Fibroblast of skin of back (primary cell): Measurements from ENCODE around the gene USH2A.

Source experiments
- DNase-seq: peaks from one replicate; pipeline ENCODE4 v3.0.0-alpha.2; 2013

USH2A gene

DNA sequence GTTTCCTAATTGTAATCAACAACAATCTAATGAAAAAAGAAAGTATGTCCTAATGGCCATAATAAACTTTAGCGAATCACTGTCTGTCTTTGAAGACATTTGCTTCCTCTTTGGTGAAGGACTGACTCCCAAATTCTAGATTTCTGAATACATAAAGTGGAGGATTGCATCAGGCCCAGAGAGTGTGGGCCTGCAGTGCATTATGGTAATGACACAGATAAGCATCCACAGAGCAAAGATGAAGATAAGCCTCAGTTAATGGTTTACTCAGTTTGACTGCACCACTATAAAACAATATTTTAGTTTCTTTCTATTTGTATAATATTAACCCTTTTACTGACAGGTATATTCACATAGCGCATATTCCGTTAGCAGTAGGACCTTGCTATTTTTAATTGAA lies 490.7 kb downstream of the USH2A start:
- no peak for DNase-seq

DNA sequence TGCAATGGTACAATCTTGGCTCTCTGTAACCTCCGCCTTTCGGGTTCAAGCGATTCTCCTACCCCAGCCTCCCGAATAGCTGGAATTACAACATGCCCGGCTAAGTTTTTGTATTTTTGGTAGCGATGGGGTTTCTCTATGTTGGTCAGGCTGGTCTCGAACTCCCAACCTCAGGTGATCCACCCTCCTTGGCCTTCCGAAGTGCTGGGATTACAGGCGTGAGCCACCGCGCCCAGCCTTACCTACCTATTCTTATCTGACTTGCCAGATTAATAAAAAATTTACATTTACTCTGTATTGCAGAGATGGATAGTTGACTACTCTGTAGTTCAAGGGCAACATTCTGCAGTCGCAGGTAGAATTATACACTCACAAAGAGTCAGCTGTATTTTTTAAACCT lies 496.6 kb downstream of the USH2A start:
- no peak for DNase-seq

DNA sequence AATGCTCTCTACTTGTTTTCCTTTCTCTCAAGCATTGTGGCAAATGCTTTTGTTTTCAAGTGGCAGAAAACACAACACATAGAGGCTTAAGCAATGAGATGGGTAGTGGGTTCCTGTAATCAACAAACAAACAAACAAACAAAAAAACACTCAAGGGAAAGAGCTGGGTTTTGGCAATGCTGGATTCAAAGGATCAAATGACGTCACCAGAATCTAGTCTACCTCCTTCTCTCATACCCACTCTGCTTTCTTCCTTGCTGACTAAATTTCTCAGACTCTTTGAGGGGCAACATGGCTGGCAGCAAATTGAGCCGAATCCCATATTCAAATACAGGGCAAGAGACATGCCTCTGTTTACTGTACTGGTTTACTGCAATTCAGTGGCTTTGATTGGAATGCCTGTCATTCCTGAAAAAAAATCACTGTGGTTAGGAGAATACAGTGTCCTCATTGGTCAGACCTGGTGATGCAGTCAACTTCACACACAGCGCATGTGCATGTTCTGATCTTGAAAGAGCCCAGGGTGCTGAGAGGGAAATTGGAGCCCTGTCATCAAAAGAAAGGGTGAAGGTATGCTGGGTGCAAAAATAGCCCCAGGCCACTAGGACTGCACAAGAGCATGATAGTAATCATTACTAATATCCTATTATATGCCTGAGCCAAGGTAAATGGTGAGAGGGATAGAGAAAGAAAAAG lies 500.0 kb downstream of the USH2A start:
- peak; percentile 25 for DNase-seq

DNA sequence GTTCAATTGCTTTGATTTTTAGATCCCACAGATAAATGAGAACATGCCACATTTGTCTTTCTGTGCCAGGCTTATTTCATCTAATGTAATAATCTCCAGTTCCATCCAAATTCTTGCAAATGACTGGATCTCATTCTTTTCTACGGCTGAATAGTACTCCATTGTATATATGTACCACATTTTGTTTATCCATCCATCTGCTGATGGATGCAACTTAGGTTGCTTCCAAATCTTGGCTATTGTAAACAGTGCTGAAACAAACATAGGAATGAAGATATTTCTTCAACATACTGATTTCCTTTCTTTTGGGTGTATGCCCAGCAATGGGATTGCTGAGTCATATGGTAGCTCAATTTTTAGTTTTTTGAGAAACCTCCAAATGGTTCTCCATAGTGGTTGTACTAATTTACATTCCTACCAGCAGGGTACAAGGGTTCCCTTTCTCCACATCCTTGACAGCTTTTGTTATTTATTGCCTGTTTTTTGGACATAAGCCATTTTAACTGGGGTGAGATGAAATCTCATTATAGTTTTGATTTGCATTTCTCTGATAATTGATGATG lies 511.8 kb downstream of the USH2A start:
- DNase-seq, result peak; percentile 33

DNA sequence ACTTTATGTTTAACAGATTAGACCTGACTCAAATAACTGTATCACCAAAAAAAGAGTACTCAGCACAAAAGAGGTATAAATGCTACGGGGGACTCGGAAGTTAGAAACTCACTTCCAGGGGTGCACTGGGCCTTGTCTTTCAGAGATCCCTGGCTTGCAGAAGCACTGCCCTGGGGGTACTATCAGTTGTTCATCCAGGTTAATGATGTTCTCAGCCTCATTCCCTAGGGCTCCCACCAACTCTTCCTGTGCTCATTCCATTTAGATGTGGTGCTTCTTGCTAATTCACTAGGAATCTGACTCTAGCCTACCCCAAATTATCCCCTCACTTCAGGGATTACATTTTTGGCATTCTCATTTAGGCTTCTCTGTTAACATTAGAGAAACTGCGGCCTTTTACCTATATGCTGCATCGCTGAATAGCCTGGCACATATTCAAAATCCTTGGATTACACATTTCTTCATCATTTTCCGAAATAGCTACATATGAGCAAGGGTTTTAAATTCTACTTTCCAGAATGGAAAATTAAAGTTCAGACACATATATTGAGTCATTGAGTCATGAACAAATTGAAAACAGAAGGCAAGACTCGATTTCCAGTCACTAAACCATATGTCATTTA lies 517.6 kb downstream of the USH2A start:
- DNase-seq, result peak; percentile 17

DNA sequence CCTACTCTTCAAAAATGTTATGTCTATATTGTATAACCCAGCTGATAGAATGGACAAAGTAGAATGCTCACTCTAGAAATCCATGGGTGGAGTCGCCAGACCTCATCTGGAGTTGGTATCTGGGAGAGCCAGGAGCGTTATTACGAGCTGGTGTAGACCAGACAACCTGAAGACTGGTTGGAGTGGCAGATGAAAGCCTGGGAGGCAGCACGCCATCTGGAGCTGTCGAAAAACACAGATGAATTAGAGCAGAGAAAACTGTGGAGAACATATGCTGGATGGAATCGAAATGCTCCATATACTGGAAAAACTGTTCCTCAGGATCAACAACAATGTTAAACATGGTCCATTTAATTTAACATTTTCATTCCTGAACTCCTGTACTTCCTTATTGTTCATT lies 522.6 kb downstream of the USH2A start:
- DNase-seq, result no peak

DNA sequence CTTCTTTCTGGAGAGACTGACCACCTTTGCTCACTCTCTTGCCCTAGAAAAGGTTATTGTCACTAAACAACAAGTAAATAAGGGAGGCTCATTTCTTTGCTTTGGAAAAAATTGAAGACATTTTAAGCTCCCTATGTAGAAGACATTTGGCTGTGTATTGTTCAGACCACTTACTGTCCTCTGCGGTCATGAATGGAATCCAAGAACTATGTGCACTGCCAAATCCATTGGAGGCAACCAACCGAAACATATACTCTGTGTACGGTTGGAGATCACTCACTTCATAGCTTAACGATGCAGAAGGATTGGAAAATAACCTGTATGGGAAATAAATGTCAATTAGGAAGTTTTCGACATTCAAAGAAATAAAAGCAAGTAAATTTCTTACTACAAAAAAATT lies 523.3 kb downstream of the USH2A start:
- no peak for DNase-seq

DNA sequence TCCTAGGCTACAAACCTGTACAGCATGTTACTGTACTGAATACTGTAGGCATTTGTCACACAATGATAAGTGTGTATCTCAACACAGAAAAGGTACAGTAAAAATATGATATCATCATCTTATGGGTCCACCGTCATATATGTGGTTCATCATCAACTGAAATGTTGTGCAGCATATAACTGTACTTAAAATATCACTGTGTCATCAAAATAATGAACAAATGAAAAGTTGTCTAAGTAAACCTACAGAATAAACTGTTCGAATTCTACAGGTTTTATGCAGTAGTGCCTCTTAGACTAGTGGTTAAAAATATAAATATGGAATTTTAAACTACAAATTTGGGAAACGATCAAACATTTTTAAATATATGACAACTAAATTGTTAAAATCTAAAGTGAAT lies 527.4 kb downstream of the USH2A start:
- no peak for DNase-seq

DNA sequence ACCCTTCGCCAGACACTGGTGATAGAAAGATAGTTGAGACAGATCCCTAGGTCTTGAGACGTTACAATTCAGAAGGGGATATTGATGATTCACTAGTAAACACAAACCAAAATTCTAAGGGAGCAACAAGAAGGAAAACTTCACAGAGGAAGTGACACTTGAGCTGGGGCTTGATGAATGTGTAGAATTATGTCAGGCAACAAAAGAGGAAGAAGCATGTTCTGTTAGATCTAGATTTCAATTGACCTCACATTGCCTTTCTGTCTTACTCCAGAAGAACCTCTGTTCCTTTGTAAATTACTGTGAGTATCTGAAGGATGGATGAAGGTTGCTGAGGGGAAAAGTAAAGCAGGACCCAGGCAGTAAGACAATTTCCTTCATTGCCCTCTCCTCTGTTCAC lies 528.0 kb downstream of the USH2A start:
- no peak for DNase-seq

DNA sequence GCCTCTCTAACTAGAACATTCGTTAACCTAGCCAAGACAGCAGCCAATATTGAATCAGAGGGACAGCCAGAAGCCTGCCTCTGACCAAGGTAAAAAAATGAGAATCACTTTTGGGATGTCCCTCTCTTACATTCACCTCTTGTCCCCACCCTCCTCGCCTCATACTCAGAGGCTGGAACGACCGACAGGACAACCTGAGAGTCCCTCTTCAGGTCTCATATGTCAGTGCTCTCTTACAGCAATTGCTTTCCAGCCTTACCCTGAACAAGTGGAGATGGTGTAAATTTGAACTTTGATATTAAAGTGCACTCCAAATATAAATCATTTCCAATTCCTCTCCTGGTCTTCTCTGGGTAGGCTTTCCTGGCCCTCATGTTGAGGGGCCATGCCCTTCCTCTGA lies 528.6 kb downstream of the USH2A start:
- no peak for DNase-seq

DNA sequence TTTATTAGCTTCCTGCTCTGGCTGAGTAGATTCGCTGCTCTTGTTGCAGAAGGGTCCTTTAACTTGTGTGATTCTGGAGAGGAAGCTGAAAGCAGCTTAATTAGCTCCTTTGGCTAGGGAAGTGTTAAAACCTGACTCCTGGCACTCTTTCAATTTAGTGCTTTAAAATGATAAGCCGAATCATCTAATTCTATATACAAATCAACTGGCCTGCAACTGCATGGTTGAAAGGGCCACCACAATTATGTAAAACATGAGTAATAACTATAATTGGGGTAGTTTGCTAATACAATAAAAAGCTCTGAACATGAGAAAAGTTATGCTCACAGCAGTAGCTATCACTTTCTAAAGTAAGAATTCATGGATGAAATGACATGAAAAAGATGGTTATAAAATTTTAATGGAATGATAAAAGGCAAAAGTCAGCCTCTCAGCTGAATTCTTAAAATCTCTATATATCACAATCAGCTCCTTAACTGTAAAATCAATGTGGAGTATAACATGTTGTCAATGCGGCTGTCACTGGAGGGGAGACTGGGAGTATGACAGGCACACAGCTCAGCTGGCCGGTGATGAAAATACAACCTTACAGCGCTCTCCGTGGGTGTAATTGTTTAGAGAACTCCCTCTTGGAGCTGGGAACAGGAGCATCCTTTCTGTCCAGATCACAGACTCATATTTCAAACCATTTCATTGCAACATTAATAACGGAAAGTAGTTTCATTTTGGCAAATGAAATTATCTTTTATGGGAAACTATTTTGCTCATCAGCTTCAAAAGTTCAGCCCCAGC lies 531.8 kb downstream of the USH2A start:
- no peak for DNase-seq

DNA sequence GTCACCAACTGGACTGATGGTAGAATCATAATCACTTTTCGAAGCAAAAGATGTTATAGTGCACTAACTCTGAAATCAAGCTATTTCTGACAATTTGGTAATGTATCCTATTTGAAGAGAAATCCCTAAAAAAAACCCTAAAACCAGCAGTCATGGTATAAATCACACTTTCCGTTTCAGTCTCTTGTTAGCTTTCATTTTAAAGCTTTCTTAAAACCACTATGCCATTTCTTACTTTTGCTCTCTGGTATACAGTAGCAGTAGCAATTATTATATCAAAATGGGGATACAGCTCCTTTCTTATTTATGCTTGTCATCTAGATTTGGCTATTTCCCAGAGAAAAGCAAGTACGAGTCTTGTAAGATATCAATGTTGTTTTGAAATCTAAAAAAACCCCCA lies 532.8 kb downstream of the USH2A start:
- DNase-seq, result no peak

DNA sequence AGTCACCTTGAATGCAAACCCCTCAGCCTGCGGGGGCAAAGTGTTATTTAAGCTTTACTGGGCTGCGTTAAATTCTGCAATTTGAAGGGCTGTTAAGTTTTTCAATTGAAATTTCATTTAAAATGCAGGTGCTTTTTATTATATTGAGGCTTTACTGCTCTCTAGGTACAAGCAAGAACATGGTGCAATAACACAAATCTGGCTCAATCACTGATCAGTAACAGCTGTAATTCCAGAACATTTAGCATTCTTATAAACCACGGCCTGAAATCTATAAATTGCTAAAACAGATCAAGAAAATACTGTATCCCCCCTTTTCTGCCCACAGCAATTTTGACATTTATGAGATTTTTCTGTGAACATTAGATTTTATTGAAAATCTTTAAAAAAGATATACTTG lies 533.4 kb downstream of the USH2A start:
- no peak for DNase-seq

DNA sequence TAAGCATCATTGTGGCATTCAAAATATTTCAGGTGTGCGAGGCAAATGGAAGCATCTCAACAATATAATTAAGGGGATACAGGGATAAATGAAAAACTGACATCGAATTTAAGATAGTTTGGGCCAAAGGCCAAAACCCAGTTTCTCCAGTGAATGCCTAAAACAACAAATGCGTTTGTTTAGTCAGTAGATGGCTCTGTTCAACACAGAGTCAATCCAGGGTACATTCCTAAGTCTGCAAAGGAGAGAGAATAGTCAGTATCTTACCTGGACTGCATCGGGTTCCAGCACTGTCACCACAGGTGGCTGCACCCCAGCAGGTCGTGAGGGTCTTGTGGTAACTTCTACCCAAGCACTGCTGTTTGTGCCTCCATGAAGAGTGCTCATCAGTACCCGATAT lies 535.1 kb downstream of the USH2A start:
- no peak for DNase-seq

DNA sequence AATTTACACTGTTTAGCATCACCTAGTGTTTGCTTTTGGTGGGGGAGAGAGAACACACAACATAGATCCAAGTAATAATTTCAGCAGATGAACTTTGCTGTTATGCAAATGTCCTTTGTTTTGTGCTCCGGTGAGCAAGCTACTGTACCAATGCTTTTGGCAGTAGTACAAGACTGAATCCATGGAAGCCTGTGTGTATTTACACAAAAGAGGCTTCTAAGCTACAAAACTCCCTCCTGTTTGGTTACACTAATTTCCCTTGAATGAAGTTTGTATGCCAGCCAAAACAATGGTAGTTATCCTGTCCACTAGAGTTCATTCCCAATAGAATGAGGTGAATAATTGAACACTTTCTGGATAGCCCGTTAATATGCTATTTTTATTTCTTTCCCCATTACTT lies 535.6 kb downstream of the USH2A start:
- DNase-seq, result no peak

DNA sequence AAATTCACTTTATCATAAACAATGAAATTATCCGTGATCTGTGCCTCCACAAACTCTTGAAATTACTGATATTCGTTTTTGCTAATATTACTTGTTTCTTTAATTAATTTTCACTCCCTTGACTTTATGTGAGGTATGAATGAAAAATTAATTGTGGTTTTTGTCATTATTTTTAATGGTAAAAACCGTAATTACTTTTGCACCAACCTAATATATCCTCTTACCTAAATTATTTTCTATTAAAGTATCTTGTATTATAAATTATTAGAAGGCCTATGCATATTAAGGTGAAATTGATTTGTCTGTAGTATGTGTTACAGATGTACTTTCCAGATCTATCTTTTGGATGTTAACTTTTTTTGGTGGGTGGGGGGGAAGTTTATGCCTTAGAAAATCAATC lies 540.2 kb downstream of the USH2A start:
- DNase-seq, result no peak

DNA sequence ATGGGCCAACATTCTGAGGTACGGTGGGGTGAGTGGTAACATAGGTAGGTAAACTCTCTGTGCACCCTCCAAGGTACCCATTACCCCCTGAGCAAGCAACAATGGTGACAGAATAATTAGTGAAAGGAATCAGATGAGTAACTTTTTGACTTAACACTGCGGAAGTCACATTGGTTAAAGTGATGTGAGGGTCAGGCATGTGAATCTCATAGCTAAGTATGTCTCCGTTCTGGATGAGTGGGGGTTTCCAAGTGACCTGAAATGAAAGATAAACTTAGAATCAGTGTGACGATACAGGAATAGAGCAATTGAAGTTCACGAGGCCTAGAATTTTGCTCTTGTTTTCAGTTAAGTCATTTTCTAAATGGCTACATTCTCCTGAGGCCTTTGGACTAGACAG lies 544.4 kb downstream of the USH2A start:
- no peak for DNase-seq

DNA sequence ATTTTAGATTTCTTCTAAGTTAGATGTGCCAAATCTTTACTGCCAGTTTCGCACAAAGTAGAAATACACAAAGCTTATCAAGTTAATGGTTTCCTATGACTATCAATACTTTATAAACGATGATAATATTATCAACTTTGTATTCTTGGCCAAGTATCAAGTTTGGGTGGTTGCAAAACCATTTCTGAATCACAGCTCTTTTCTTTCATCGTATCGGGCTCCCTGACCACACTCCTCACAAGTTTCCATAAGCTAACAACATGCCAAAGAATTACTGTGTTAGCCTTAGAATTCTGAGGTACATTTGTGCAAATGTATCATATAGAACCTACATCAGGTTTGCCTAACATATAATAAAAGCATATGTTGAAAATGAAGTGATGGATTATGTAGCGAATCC lies 545.1 kb downstream of the USH2A start:
- no peak for DNase-seq

DNA sequence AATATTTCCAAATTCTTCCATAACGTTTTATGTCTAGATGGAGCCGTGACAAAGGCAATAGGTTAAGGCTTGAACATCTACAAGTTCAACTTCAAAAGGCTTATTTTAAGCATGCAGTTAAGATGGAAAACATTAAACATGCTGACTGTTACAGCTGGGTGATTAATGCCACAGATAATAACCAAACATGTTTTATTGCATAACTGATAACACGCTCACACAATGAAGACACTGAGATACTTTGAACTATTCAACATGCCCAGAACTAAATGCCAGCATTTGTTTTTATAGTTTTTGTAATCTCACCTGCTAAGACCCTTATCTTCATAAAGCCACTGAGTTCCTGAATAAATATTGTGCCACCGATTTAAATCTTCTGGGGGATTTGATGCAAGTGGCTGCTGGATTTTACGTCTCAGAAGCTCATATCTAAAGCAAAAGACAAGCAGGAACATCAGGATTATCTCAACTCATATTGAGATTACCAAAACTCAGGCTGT lies 545.7 kb downstream of the USH2A start:
- DNase-seq, result no peak

DNA sequence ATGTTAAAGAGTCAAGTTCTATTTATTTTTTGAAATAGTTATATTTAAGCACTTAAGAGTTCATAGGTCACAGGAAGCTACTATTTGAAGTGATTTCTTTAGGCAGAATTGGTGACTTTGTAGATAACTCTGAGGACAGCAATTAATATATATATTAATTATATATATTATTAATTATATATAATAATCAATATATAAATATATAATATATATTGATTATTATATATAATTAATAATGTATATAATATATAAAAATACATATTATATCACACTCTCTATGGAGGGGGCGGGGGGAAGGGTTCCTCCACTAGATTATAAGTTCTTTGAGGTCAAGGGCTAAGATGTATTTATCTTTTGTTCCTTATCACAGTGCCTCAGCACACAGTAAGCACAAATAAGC lies 547.5 kb downstream of the USH2A start:
- DNase-seq, result no peak

DNA sequence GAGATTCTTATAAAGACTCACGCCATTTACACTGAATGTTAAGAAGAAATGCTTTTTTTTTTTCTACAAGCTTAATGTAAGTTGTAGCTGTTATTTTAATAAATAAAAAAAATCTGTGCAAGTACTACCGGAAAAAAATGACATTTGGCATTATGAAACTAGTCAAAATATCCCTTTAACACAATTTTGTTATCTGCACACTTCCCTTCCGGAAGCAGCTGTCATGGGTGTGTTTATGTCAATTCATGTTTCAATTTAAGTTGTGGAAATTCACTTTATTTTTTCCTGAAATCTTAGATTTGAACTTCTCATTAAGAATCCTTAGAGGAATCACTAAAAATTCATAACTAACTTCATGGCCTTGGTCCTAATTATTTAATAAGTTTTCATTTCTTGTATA lies 548.0 kb downstream of the USH2A start:
- no peak for DNase-seq

DNA sequence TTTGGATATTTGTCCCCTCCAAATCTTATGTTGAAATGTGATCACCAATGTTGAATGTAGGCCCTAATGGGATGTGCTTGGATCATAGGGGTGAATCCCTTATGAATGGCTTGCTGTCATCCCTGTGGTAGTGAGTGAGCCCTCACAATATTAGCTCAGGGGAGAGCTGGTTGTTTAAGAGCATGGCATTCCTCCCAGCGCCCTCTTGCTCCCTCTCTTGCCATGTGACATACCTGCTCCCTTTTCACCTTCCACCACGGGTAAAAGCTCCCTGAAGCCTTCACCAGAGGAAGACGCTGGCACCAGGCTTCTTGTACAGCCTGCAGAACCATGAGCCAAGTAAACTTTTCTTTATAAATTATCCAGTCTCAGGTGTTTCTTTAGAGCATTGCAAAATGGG lies 550.6 kb downstream of the USH2A start:
- no peak for DNase-seq

DNA sequence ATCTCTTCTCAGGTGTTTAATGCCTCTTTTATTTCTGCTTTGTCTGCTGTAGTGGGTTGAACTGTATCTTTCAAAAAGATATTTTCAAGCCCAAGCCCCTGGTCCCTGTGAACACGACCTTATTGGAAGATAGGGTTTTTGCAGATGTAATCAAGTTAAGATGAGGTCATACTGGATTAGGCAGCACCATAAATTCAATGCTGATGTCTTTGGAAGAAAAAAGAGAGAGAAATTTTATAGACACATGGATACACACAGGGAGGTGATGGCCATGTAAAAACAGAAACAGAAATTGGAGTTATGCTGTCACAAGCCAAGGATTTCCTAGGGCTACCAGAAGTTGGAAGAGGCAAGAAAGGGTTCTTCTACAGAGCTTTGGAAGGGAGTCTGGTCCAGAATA lies 554.7 kb downstream of the USH2A start:
- DNase-seq, result no peak

DNA sequence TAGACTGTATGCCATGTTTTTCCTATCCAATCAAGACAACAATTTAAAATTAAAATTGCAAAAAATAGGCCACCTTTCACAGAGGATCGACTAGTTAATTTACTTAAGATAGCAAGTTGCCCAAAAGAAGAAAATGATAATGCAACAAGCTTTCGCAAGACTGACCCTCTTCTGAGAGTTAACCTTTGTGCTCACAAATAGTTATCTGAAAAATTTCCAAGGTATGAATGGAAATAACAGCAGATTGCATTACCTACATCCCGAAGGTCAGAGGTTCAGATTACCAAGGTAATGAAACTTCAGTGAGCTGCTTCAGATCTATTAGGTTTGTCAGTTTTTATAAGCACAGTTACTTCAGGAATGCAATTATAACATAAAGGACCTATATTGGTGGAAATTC lies 558.2 kb downstream of the USH2A start:
- DNase-seq, result no peak
